ENCODE data around the gene SEC24C. TPM values are rescaled to one million over a fixed set of nuclear protein-coding genes. Genes with fewer than 3 reads are reported as not detected.

Gene SEC24C
- total RNA-seq, 5 donors from 2014 or later (not counting 1 experiment from before 2014, with no cell fraction given): 77.7 to 107 (median 92.2) TPM

- peaks cover 6 to 81% of the 10 kb centered on the region in 2 donors for H3K36me3 ChIP-seq (ENCODE audit: control insufficient read depth in 2 of 2, extremely low read depth in 1 of 2, insufficient read depth in 1 of 2, low read length in 1 of 2)
- H3K27me3 ChIP-seq (replicated peaks in 1 of 2; ENCODE audit: control insufficient read depth in 2 of 2, extremely low read depth in 1 of 2, insufficient read depth in 2 of 2, low read length in 1 of 2): no peaks in the 10 kb centered on the region
- Mint-ChIP-seq H3K27me3 (no peaks in the 10 kb centered on the region), H3K4me3 (peak overlapping the region in 1 of 3 donors; percentile 12), H3K9me3 (no peaks in the 10 kb centered on the region), H3K27ac (peak overlapping the region; percentile 35 to 47), H3K36me3 (peaks cover 75% of the 10 kb centered on the region), H3K4me1 (peaks cover 36 to 54% (median 43%) of the 10 kb centered on the region in 3 donors)
- no peak for ATAC-seq (replicated peaks in 1 of 4)
- no peaks in the 10 kb centered on the region for H3K9me3 ChIP-seq
- H3K27ac ChIP-seq (ENCODE audit: low read length): peak overlapping the region; percentile 66
- 60% methylated on average over 1 of the region's 2 CpGs for WGBS (ENCODE audit: insufficient coverage)
- ChIA-PET POLR2A (interaction anchor here in 1 of 2 donors (0.5 to 1.0 kb wide), 8 partner anchors 16 to 349 kb away, joined by 3 to 13 read pairs (median 4); no protein-coding TSS in a partner anchor), CTCF (interaction anchor here in 1 of 2 donors (0.5 to 1.0 kb wide), 4 partner anchors 17 to 101 kb away, joined by 3 to 6 read pairs (median 4); partner anchors contain the start of genes CHCHD1 and SEC24C)
- H3K4me3 ChIP-seq (ENCODE audit: control insufficient read depth in 1 of 2, extremely low read depth in 1 of 2, low read length in 1 of 2): no peak overlapping the region
- no peak for DNase-seq
- peaks cover 2 to 49% of the 10 kb centered on the region in 2 experiments for H3K4me1 ChIP-seq (ENCODE audit: control insufficient read depth in 1 of 2, extremely low read depth in 1 of 2, insufficient read depth in 2 of 2, low read length in 2 of 2)
These were observed 18.7 kb downstream of the SEC24C start for GRCh38 chr10:73762915-73763314.

GRCh38 chr10:73763343-73763742 lies 19.2 kb downstream of the SEC24C start:
- Histone ChIP-seq H3K27me3 (replicated peaks in 1 of 2; ENCODE audit: control insufficient read depth in 2 of 2, extremely low read depth in 1 of 2, insufficient read depth in 2 of 2, low read length in 1 of 2) (no peaks in the 10 kb centered on the region), H3K4me1 (ENCODE audit: control insufficient read depth in 1 of 2, extremely low read depth in 1 of 2, insufficient read depth in 2 of 2, low read length in 2 of 2) (peaks cover 0 to 46% of the 10 kb centered on the region in 2 experiments), H3K27ac (ENCODE audit: low read length) (peak overlapping the region; percentile 66), H3K36me3 (ENCODE audit: control insufficient read depth in 2 of 2, extremely low read depth in 1 of 2, insufficient read depth in 1 of 2, low read length in 1 of 2) (peaks cover 6 to 85% of the 10 kb centered on the region in 2 donors), H3K9me3 (no peaks in the 10 kb centered on the region), H3K4me3 (ENCODE audit: control insufficient read depth in 1 of 2, extremely low read depth in 1 of 2, low read length in 1 of 2) (no peak overlapping the region)
- Mint-ChIP-seq H3K27ac (peak overlapping the region in 1 of 2 donors; percentile 35), H3K36me3 (peaks cover 75% of the 10 kb centered on the region), H3K4me3 (no peak overlapping the region), H3K9me3 (no peaks in the 10 kb centered on the region), H3K27me3 (no peaks in the 10 kb centered on the region), H3K4me1 (peaks cover 33 to 49% (median 41%) of the 10 kb centered on the region in 3 donors)
- POLR2A ChIA-PET: interaction anchor here in 1 of 2 donors (0.5 to 1.0 kb wide), 8 partner anchors 17 to 350 kb away, joined by 3 to 13 read pairs (median 4); no protein-coding TSS in a partner anchor
- CTCF ChIA-PET: interaction anchor here in 1 of 2 donors (0.5 to 1.0 kb wide), 4 partner anchors 16 to 100 kb away, joined by 3 to 6 read pairs (median 4); partner anchors contain the start of genes CHCHD1 and SEC24C
- ATAC-seq (replicated peaks in 1 of 4) (peak in 1 of 4 experiments; percentile 31), DNase-seq (peak in 19 of 35 experiments; percentile 11 to 71 (median 37))
- no CpG with 5 or more reads among the region's 2 CpGs for WGBS (ENCODE audit: insufficient coverage)

GRCh38 chr10:73765066-73765465 lies 20.9 kb downstream of the SEC24C start:
- ChIA-PET POLR2A (interaction anchor here in 1 of 2 donors (0.5 to 0.6 kb wide), 3 partner anchors 10 to 55 kb away, joined by 3 read pairs; no protein-coding TSS in a partner anchor), CTCF (no interaction called here)
- Histone ChIP-seq H3K27me3 (replicated peaks in 1 of 2; ENCODE audit: control insufficient read depth in 2 of 2, extremely low read depth in 1 of 2, insufficient read depth in 2 of 2, low read length in 1 of 2) (no peaks in the 10 kb centered on the region), H3K36me3 (ENCODE audit: control insufficient read depth in 2 of 2, extremely low read depth in 1 of 2, insufficient read depth in 1 of 2, low read length in 1 of 2) (peaks cover 7 to 95% of the 10 kb centered on the region in 2 donors), H3K4me1 (ENCODE audit: control insufficient read depth in 1 of 2, extremely low read depth in 1 of 2, insufficient read depth in 2 of 2, low read length in 2 of 2) (peaks cover 6 to 45% of the 10 kb centered on the region in 2 experiments), H3K4me3 (ENCODE audit: control insufficient read depth in 1 of 2, extremely low read depth in 1 of 2, low read length in 1 of 2) (no peak overlapping the region), H3K27ac (ENCODE audit: low read length) (no peak overlapping the region), H3K9me3 (no peaks in the 10 kb centered on the region)
- Mint-ChIP-seq H3K36me3 (peaks cover 77% of the 10 kb centered on the region), H3K27ac (no peak overlapping the region), H3K9me3 (no peaks in the 10 kb centered on the region), H3K27me3 (no peaks in the 10 kb centered on the region), H3K4me3 (no peak overlapping the region), H3K4me1 (peaks cover 32 to 48% (median 41%) of the 10 kb centered on the region in 3 donors)
- WGBS (ENCODE audit: insufficient coverage): 100% methylated on average over 3 of the region's 6 CpGs
- ATAC-seq (replicated peaks in 1 of 4) (no peak), DNase-seq (no peak)

GRCh38 chr10:73768881-73769280 lies 24.7 kb downstream of the SEC24C start:
- CTCF ChIA-PET: interaction anchor here (0.5 to 1.6 kb wide), 11 partner anchors 10 to 423 kb away, joined by 3 to 7 read pairs (median 4); partner anchors contain the start of gene CHCHD1 (in 2 of the 2)
- Mint-ChIP-seq H3K9me3 (no peaks in the 10 kb centered on the region), H3K27ac (peak overlapping the region; percentile 70 to 75), H3K27me3 (no peaks in the 10 kb centered on the region), H3K4me3 (peak overlapping the region in 1 of 3 donors; percentile 1), H3K36me3 (peaks cover 50% of the 10 kb centered on the region), H3K4me1 (peaks cover 29 to 46% (median 39%) of the 10 kb centered on the region in 3 donors)
- H3K27me3 ChIP-seq (replicated peaks in 1 of 2; ENCODE audit: control insufficient read depth in 2 of 2, extremely low read depth in 1 of 2, insufficient read depth in 2 of 2, low read length in 1 of 2): no peaks in the 10 kb centered on the region
- 44% methylated on average over 11 of the region's 11 CpGs for WGBS (ENCODE audit: insufficient coverage)
- H3K9me3 ChIP-seq: no peaks in the 10 kb centered on the region
- ATAC-seq (replicated peaks in 1 of 4): peak; percentile 41 to 44 (median 43)
- peaks cover 12 to 30% of the 10 kb centered on the region in 2 experiments for H3K4me1 ChIP-seq (ENCODE audit: control insufficient read depth in 1 of 2, extremely low read depth in 1 of 2, insufficient read depth in 2 of 2, low read length in 2 of 2)
- peaks cover 12 to 72% of the 10 kb centered on the region in 2 donors for H3K36me3 ChIP-seq (ENCODE audit: control insufficient read depth in 2 of 2, extremely low read depth in 1 of 2, insufficient read depth in 1 of 2, low read length in 1 of 2)
- POLR2A ChIA-PET: interaction anchor here (0.9 to 1.3 kb wide), 4 partner anchors 10 to 40 kb away, joined by 3 to 5 read pairs (median 4); no protein-coding TSS in a partner anchor
- peak; percentile 48 to 79 (median 68) for DNase-seq
- H3K27ac ChIP-seq (ENCODE audit: low read length): peak overlapping the region; percentile 22
- no peak overlapping the region for H3K4me3 ChIP-seq (ENCODE audit: control insufficient read depth in 1 of 2, extremely low read depth in 1 of 2, low read length in 1 of 2)

GRCh38 chr10:73769396-73769795 lies 25.2 kb downstream of the SEC24C start:
- Histone ChIP-seq H3K27ac (ENCODE audit: low read length) (peak overlapping the region; percentile 22), H3K9me3 (no peaks in the 10 kb centered on the region), H3K4me1 (ENCODE audit: control insufficient read depth in 1 of 2, extremely low read depth in 1 of 2, insufficient read depth in 2 of 2, low read length in 2 of 2) (peaks cover 16 to 33% of the 10 kb centered on the region in 2 experiments), H3K4me3 (ENCODE audit: control insufficient read depth in 1 of 2, extremely low read depth in 1 of 2, low read length in 1 of 2) (no peak overlapping the region), H3K36me3 (ENCODE audit: control insufficient read depth in 2 of 2, extremely low read depth in 1 of 2, insufficient read depth in 1 of 2, low read length in 1 of 2) (peaks cover 12 to 70% of the 10 kb centered on the region in 2 donors), H3K27me3 (replicated peaks in 1 of 2; ENCODE audit: control insufficient read depth in 2 of 2, extremely low read depth in 1 of 2, insufficient read depth in 2 of 2, low read length in 1 of 2) (no peaks in the 10 kb centered on the region)
- DNase-seq: no peak
- Mint-ChIP-seq H3K4me3 (peak overlapping the region in 1 of 3 donors; percentile 1), H3K4me1 (peaks cover 33 to 51% (median 43%) of the 10 kb centered on the region in 3 donors), H3K36me3 (peaks cover 48% of the 10 kb centered on the region), H3K27me3 (no peaks in the 10 kb centered on the region), H3K27ac (peak overlapping the region; percentile 70 to 75), H3K9me3 (no peaks in the 10 kb centered on the region)
- ATAC-seq (replicated peaks in 1 of 4): no peak
- CTCF ChIA-PET: interaction anchor here (0.7 to 1.6 kb wide), 8 partner anchors 9 to 110 kb away, joined by 3 to 5 read pairs (median 4); partner anchors contain the start of gene CHCHD1 (in 1 of the 2)
- POLR2A ChIA-PET: interaction anchor here (0.9 to 1.3 kb wide), 5 partner anchors 10 to 40 kb away, joined by 3 to 5 read pairs (median 3); no protein-coding TSS in a partner anchor
- 100% methylated on average over 3 of the region's 5 CpGs for WGBS (ENCODE audit: insufficient coverage)

GRCh38 chr10:73771722-73772280 lies 27.6 kb downstream of the SEC24C start:
- Histone ChIP-seq H3K36me3 (ENCODE audit: control insufficient read depth in 2 of 2, extremely low read depth in 1 of 2, insufficient read depth in 1 of 2, low read length in 1 of 2) (peaks cover 6 to 57% of the 10 kb centered on the region in 2 donors), H3K27ac (ENCODE audit: low read length) (peak overlapping the region; percentile 84), H3K4me1 (ENCODE audit: control insufficient read depth in 1 of 2, extremely low read depth in 1 of 2, insufficient read depth in 2 of 2, low read length in 2 of 2) (peaks cover 25 to 54% of the 10 kb centered on the region in 2 experiments), H3K9me3 (no peaks in the 10 kb centered on the region), H3K27me3 (replicated peaks in 1 of 2; ENCODE audit: control insufficient read depth in 2 of 2, extremely low read depth in 1 of 2, insufficient read depth in 2 of 2, low read length in 1 of 2) (no peaks in the 10 kb centered on the region), H3K4me3 (ENCODE audit: control insufficient read depth in 1 of 2, extremely low read depth in 1 of 2, low read length in 1 of 2) (peak overlapping the region; percentile 74 to 92)
- DNase-seq: peak in 33 of 35 experiments; percentile 18 to 87 (median 61)
- 19% methylated on average over 15 of the region's 17 CpGs for WGBS (ENCODE audit: insufficient coverage)
- Mint-ChIP-seq H3K4me1 (peaks cover 50 to 67% (median 59%) of the 10 kb centered on the region in 3 donors), H3K27ac (peak overlapping the region; percentile 94 to 95), H3K9me3 (no peaks in the 10 kb centered on the region), H3K4me3 (peak overlapping the region; percentile 93 to 97 (median 94)), H3K27me3 (no peaks in the 10 kb centered on the region), H3K36me3 (peaks cover 36% of the 10 kb centered on the region)
- CTCF ChIA-PET: interaction anchor here in 1 of 2 donors (0.6 to 4.1 kb wide), 5 partner anchors 11 to 108 kb away, joined by 4 to 35 read pairs (median 6); partner anchors contain the start of gene CHCHD1
- peak; percentile 49 to 58 (median 56) for ATAC-seq (replicated peaks in 1 of 4)
- POLR2A ChIA-PET: interaction anchor here in 1 of 2 donors (0.8 to 3.4 kb wide), 3 partner anchors 10 to 14 kb away, joined by 3 to 15 read pairs (median 12); partner anchors contain the start of genes CHCHD1 and ZSWIM8
